Panc1 (cell line): ENCODE measurements around the gene CES5A. TPM values are rescaled to one million over a fixed set of nuclear protein-coding genes. Genes with fewer than 3 reads are reported as not detected.
A peak's percentile ranks its signal among the peaks of the same experiment; 100 is the strongest.
"Not testable (repeated sequence)": the region's sequence is repeated elsewhere in the genome, so short reads cannot be mapped to it uniquely, and the experiment has no call there.

Experiments
- ATAC-seq: fragments of 200-7000 bp; cut with Tn5 transposase; 2 replicates; pipeline ENCODE4 v1.9.1; 2020; ENCODE audit warnings: mild to moderate bottlenecking, moderate library complexity
- BruUV-seq: library from RNA; stranded (reverse); fragments of 400-500 nt; replicated peaks from 2 replicates; lab custom pipeline; 2021; lab: Mats Ljungman, UMichigan
- CTCF ChIA-PET: fragments of 300-600 bp; sonication (Branson Sonifier 250); formaldehyde crosslinking; loops from one replicate; lab custom pipeline; 2022; ENCODE audit warnings: antibody characterized with exemption; lab: Charles Lee
- POLR2A ChIA-PET: fragments of 300-600 bp; sonication (Branson Sonifier 250); formaldehyde crosslinking; loops from one replicate; lab custom pipeline; 2022; ENCODE audit warnings: antibody characterized with exemption; lab: Charles Lee
- DNase-seq: peaks from one replicate; pipeline ENCODE4 v3.0.0-alpha.2; 2010; ENCODE audit warnings: low read depth, low spot score
- H3K27ac ChIP-seq: 2 replicates; pipeline ENCODE4 v1.5.1; 2011; ENCODE audit warnings: mild to moderate bottlenecking, low read length, inconsistent platforms
- H3K27me3 ChIP-seq: fragments of 200-500 bp; sonication (Bioruptor generic); 2 replicates; pipeline ENCODE4 v1.6.0; 2014; ENCODE audit warnings: low read length, inconsistent platforms; ENCODE audit not compliant: control insufficient read depth, insufficient read depth
- H3K36me3 ChIP-seq: fragments of 200-500 bp; sonication (Bioruptor generic); 2 replicates; pipeline ENCODE4 v1.5.1; 2014; ENCODE audit warnings: inconsistent platforms, mild to moderate bottlenecking, low read length, moderate library complexity; ENCODE audit not compliant: control insufficient read depth, insufficient read depth
- H3K4me1 ChIP-seq: 2 replicates; pipeline ENCODE4 v1.5.1; 2011; ENCODE audit warnings: inconsistent platforms, mild to moderate bottlenecking, low read length, moderate library complexity; ENCODE audit not compliant: control insufficient read depth, insufficient read depth
- H3K4me3 ChIP-seq, 2 experiments: 2 replicates each; pipeline ENCODE4 v1.5.1; 2011 to 2012; ENCODE audit warnings: low read depth in 2 of 2, low read length in 2 of 2, mild to moderate bottlenecking in 2 of 2, inconsistent platforms in 1 of 2, moderate library complexity in 1 of 2
- H3K9me3 ChIP-seq: fragments of 200-500 bp; sonication (Bioruptor generic); 2 replicates; pipeline ENCODE4 v1.5.1; 2014; ENCODE audit warnings: low read depth, mild to moderate bottlenecking, inconsistent platforms, low read length, moderate library complexity; ENCODE audit not compliant: control insufficient read depth, insufficient read depth
- CTCF ChIP-seq: fragments of 450-650 bp; IDR thresholded peaks from 2 replicates; pipeline ENCODE4 v1.5.1; 2017; ENCODE audit warnings: mild to moderate bottlenecking
- POLR2AphosphoS5 ChIP-seq: IDR thresholded peaks from 2 replicates; pipeline ENCODE4 v1.6.1; 2012; ENCODE audit warnings: mild to moderate bottlenecking, low read depth, low read length, moderate library complexity
- REST ChIP-seq, 2 experiments: IDR thresholded peaks; 2 replicates each; pipeline ENCODE4 v1.6.1; 2011 to 2012; ENCODE audit warnings: low read depth in 2 of 2, control low read depth in 1 of 2, low read length in 1 of 2, mild to moderate bottlenecking in 1 of 2, moderate library complexity in 1 of 2; ENCODE audit not compliant: insufficient read depth in 1 of 2
- SIN3A ChIP-seq: IDR thresholded peaks from 2 replicates; pipeline ENCODE4 v1.6.1; 2012; ENCODE audit warnings: low read depth, mild to moderate bottlenecking, low read length, moderate library complexity, borderline replicate concordance; ENCODE audit not compliant: insufficient read depth
- TCF7L2 ChIP-seq: IDR thresholded peaks from 2 replicates; pipeline ENCODE4 v1.6.1; 2011; ENCODE audit warnings: mild to moderate bottlenecking, low read depth, low read length, inconsistent platforms
- in situ Hi-C: cut with HindIII; loops from 2 replicates; pipeline ENCODE4 v1.10.0; 2016; ENCODE audit warnings: low sequenced_read_pairs, low pct_unique_long_range_greater_than_20kb
- intact Hi-C: fragments of 100-400 bp; cut with micrococcal nuclease; formaldehyde crosslinking; loops from one replicate; pipeline ENCODE4 v1.10.0; 2022; ENCODE audit not compliant: unreplicated experiment
- total RNA-seq: library from RNA; stranded (reverse); gene quantifications from one replicate; pipeline ENCODE4 v1.2.1, GENCODE V29; 2021; ENCODE audit not compliant: unreplicated experiment

The CES5A gene
- total RNA-seq, 1 experiment from 2014 or later, result not detected

- Histone ChIP-seq H3K9me3 (no peaks in the 10 kb centered on the region), H3K4me3 (no peak overlapping the region), H3K36me3 (no peaks in the 10 kb centered on the region), H3K27ac (no peak overlapping the region), H3K27me3 (no peaks in the 10 kb centered on the region), H3K4me1 (no peaks in the 10 kb centered on the region)
- ATAC-seq (peak; percentile 31; the same call in 1 of the 2 replicates), DNase-seq (no peak)
- POLR2A ChIA-PET, result no interaction called here
- no TSS peak for BruUV-seq
- in situ Hi-C loops, result no loop called here
- CTCF ChIA-PET, result no interaction called here
- TF ChIP-seq SIN3A, result no peak
- no peak for TF ChIP-seq POLR2AphosphoS5
- no peak for TF ChIP-seq TCF7L2
- TF ChIP-seq CTCF, result no peak
- no peak for TF ChIP-seq REST (IDR thresholded peaks at IDR 0.05; ENCODE audit: insufficient read depth in 1 of 2, low read depth in 2 of 2, low read length in 1 of 2)
- intact Hi-C loops, result no loop called here
Observed at GRCh38 chr16:55809386-55809785, 65.8 kb downstream of the CES5A start.

GRCh38 chr16:55808286-55808685 is 66.9 kb downstream of the CES5A start:
- ATAC-seq, BruUV-seq, H3K4me3 ChIP-seq, DNase-seq, CTCF ChIA-PET, H3K4me1 ChIP-seq, H3K27ac ChIP-seq, H3K27me3 ChIP-seq, H3K36me3 ChIP-seq, in situ Hi-C loops, intact Hi-C loops, POLR2A ChIA-PET, H3K9me3 ChIP-seq: not testable (repeated sequence)

GRCh38 chr16:55805104-55805503 is 70.1 kb downstream of the CES5A start:
- H3K4me3 ChIP-seq, H3K36me3 ChIP-seq, in situ Hi-C loops, intact Hi-C loops, H3K9me3 ChIP-seq, H3K27me3 ChIP-seq, ATAC-seq, CTCF ChIA-PET, H3K4me1 ChIP-seq, BruUV-seq, DNase-seq, POLR2A ChIA-PET, H3K27ac ChIP-seq: not testable (repeated sequence)

- intact Hi-C loops, H3K9me3 ChIP-seq, H3K36me3 ChIP-seq, ATAC-seq, CTCF ChIA-PET, H3K4me3 ChIP-seq, H3K4me1 ChIP-seq, in situ Hi-C loops, H3K27me3 ChIP-seq, POLR2A ChIA-PET, H3K27ac ChIP-seq, BruUV-seq, DNase-seq: not testable (repeated sequence)
Observed at GRCh38 chr16:55803681-55804080, 71.5 kb downstream of the CES5A start.
